GM12874 (cell line): ENCODE measurements around the gene SLC22A5.

Experiments
- CTCF ChIP-seq: IDR thresholded peaks from 2 replicates; pipeline ENCODE4 v1.5.1; 2011; ENCODE audit warnings: low read depth, mild to moderate bottlenecking, control low read depth, low read length, moderate library complexity; ENCODE audit not compliant: insufficient read depth

Gene SLC22A5

GRCh38 chr5:132428484-132429462 is 59.3 kb downstream of the SLC22A5 start:
- TF ChIP-seq CTCF: no peak

- no peak for TF ChIP-seq CTCF
Measured at GRCh38 chr5:132429463-132430440, 60.2 kb downstream of the SLC22A5 start.

GRCh38 chr5:132430746-132431145 is 61.2 kb downstream of the SLC22A5 start:
- no peak for TF ChIP-seq CTCF

GRCh38 chr5:132431632-132432031 is 62.1 kb downstream of the SLC22A5 start:
- no peak for TF ChIP-seq CTCF

GRCh38 chr5:132433141-132433540 is 63.6 kb downstream of the SLC22A5 start:
- no peak for TF ChIP-seq CTCF

GRCh38 chr5:132434416-132435286 is 65.1 kb downstream of the SLC22A5 start:
- TF ChIP-seq CTCF: no peak
